HepG2 (cell line): ENCODE measurements around the gene CCT6A. TPM values are rescaled to one million over a fixed set of nuclear protein-coding genes. Genes with fewer than 3 reads are reported as not detected.
A peak's percentile ranks its signal among the peaks of the same experiment; 100 is the strongest.

ENCODE experiments used
- BRCA1 ChIP-seq: sonication (generic); formaldehyde crosslinking; IDR thresholded peaks from 2 replicates; pipeline ENCODE4 v1.4.0; 2020; ENCODE audit warnings: missing genetic modification reagents
- CENPX ChIP-seq: sonication (generic); formaldehyde crosslinking; IDR thresholded peaks from 2 replicates; pipeline ENCODE4 v1.9.0; 2021; ENCODE audit warnings: mild to moderate bottlenecking, missing genetic modification reagents, moderate library complexity
- CREM ChIP-seq, 2 experiments: sonication (generic) in 1 of 2; formaldehyde crosslinking in 1 of 2; IDR thresholded peaks; 2 replicates each; pipeline versions ENCODE4 v1.4.0 to v1.6.1; 2016 to 2020; ENCODE audit warnings: antibody characterized with exemption in 1 of 2, mild to moderate bottlenecking in 1 of 2, missing genetic modification reagents in 1 of 2
- FOXA1 ChIP-seq, 2 experiments: fragments of 450-650 bp in 1 of 2; sonication (generic) in 1 of 2; formaldehyde crosslinking in 1 of 2; IDR thresholded peaks; 2 replicates each; pipeline versions ENCODE4 v1.4.0 to v1.6.1; 2016 to 2020; ENCODE audit warnings: missing genetic modification reagents in 1 of 2
- HMGXB3 ChIP-seq: sonication (generic); formaldehyde crosslinking; IDR thresholded peaks from 2 replicates; pipeline ENCODE4 v1.4.0; 2020; ENCODE audit warnings: missing genetic modification reagents, borderline replicate concordance
- HOXD1 ChIP-seq: sonication (generic); formaldehyde crosslinking; IDR thresholded peaks from 2 replicates; pipeline ENCODE4 v1.5.0; 2020; ENCODE audit warnings: missing genetic modification reagents
- POLR2AphosphoS2 ChIP-seq: IDR thresholded peaks from 2 replicates; pipeline ENCODE4 v1.6.1; 2011; ENCODE audit warnings: low read depth, low read length, improper control_type of control experiment
- SNAPC2 ChIP-seq: sonication (generic); formaldehyde crosslinking; IDR thresholded peaks from 2 replicates; pipeline ENCODE4 v1.8.1; 2022; ENCODE audit warnings: mild to moderate bottlenecking, missing genetic modification reagents
- SRY ChIP-seq: sonication (generic); formaldehyde crosslinking; IDR thresholded peaks from 2 replicates; pipeline ENCODE4 v1.8.0; 2022; ENCODE audit warnings: mild to moderate bottlenecking, missing genetic modification reagents
- ZFP36L1 ChIP-seq: sonication (generic); formaldehyde crosslinking; IDR thresholded peaks from 2 replicates; pipeline ENCODE4 v1.8.0; 2022; ENCODE audit warnings: mild to moderate bottlenecking, missing genetic modification reagents, moderate library complexity
- ZNF264 ChIP-seq: sonication (generic); formaldehyde crosslinking; IDR thresholded peaks from 2 replicates; pipeline ENCODE4 v1.4.0; 2020; ENCODE audit warnings: missing genetic modification reagents
- ZNF343 ChIP-seq: sonication (generic); formaldehyde crosslinking; IDR thresholded peaks from 2 replicates; pipeline ENCODE4 v1.4.0; 2020; ENCODE audit warnings: mild to moderate bottlenecking, missing genetic modification reagents
- ZNF430 ChIP-seq: sonication (generic); formaldehyde crosslinking; IDR thresholded peaks from 2 replicates; pipeline ENCODE4 v1.9.0; 2021; ENCODE audit warnings: mild to moderate bottlenecking, missing genetic modification reagents
- ZNF562 ChIP-seq: sonication (generic); formaldehyde crosslinking; IDR thresholded peaks from 2 replicates; pipeline ENCODE4 v1.8.0; 2022; ENCODE audit warnings: missing genetic modification reagents, borderline replicate concordance
- ZNF570 ChIP-seq: sonication (generic); formaldehyde crosslinking; IDR thresholded peaks from 2 replicates; pipeline ENCODE4 v1.4.0; 2020; ENCODE audit warnings: mild to moderate bottlenecking, missing genetic modification reagents, borderline replicate concordance
- ZNF577 ChIP-seq: sonication (generic); formaldehyde crosslinking; IDR thresholded peaks from 2 replicates; pipeline ENCODE4 v1.4.0; 2020; ENCODE audit warnings: mild to moderate bottlenecking, low read depth, missing genetic modification reagents, borderline replicate concordance
- polyA plus RNA-seq, 8 experiments: library from polyadenylated mRNA; depleted of rRNA in 3 of 8; stranded (reverse) in 7 of 8; unstranded in 1 of 8; fragments of >200 nt; fragmentation: Illumina TruSeq in 4 of 8; extraction: Trizol in 4 of 8; gene quantifications; 2 replicates each; pipeline versions ENCODE4 v1.2.1 to v1.2.3, GENCODE V29; 2011 to 2016; ENCODE audit warnings: low read depth in 4 of 8, missing spikeins in 1 of 8, mixed read lengths in 1 of 8; ENCODE audit not compliant: insufficient read depth in 1 of 8
- total RNA-seq, 5 experiments: library from RNA; depleted of rRNA; stranded (reverse); fragments of >200 nt; fragmentation: Illumina TruSeq; extraction: Trizol; gene quantifications; 2 replicates each; pipeline ENCODE4 v1.2.3, GENCODE V29; 2016; ENCODE audit warnings: low read depth in 1 of 5
- TF ChIP-seq, protein P1 (sequence below): sonication (generic); formaldehyde crosslinking; IDR thresholded peaks from 2 replicates; pipeline ENCODE4 v1.5.0; 2020; ENCODE audit warnings: mild to moderate bottlenecking, missing genetic modification reagents, moderate library complexity
- TF ChIP-seq, protein P2 (sequence below): sonication (generic); formaldehyde crosslinking; IDR thresholded peaks from 2 replicates; pipeline ENCODE4 v1.4.0; 2020; ENCODE audit warnings: mild to moderate bottlenecking, low read depth, missing genetic modification reagents
- TF ChIP-seq, protein P3 (sequence below): sonication (generic); formaldehyde crosslinking; conservative IDR thresholded peaks from 2 replicates; pipeline ENCODE4 v1.5.0; 2020; ENCODE audit warnings: missing genetic modification reagents

CCT6A gene
- total and polyA plus RNA-seq, 2 of the 13 experiments (the other 11 are each of a cell fraction or from before 2014, with no cell fraction given), result 219 to 292 TPM

DNA sequence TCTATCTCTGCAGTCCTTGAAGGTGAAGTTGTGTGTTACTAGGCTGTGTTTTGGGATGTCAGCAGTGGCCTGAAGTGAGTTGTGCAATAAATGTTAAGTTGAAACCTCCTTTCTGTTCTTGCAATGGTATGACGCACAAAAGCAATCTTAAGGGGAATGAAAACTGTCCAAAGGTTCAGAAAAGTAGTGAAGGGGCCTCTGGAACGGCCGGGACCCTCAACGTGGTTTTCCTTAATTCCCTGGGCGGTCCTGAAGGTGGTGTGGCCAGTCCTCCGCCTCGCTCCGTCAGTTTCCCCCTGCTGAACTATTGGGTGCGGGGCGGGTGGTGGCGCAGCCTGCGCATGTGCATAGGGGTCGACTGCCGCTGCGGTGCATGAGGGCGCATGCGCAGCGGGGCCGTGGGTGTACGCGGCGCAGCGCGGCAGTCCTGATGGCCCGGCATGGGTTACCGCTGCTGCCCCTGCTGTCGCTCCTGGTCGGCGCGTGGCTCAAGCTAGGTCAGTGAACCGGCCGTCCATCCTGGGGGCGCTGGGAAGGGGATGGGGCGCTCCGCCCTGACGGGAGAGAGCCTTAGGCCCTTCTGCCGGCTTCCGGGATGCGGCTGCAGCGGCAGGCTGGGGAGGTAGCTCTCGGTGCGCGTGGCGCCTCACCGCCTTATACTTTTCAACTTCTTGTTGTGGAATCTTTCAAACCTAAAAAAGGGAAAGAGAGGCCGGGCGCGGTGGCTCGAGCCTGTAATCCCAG is 12.5 kb downstream of the CCT6A start, which contains the start of gene SUMF2 (continued):
- TF ChIP-seq HMGXB3 (CRISPR knock-in tag) (no peak; the same call in 1 of the 2 replicates), CENPX (CRISPR knock-in tag) (no peak), SRY (CRISPR knock-in tag) (peak; percentile 64; the same call in 1 of the 2 replicates), ZNF577 (CRISPR knock-in tag) (no peak), SNAPC2 (0 out of 2 replicates have a peak, but pooled peaks have one; percentile 66), ZFP36L1 (CRISPR knock-in tag) (no peak), BRCA1 (CRISPR knock-in tag) (peak; percentile 88; the same call in 1 of the 2 replicates), HOXD1 (peak; percentile 35; the same call in 1 of the 2 replicates), POLR2AphosphoS2 (0 out of 2 replicates have a peak, but pooled peaks have one; percentile 56), CREM (IDR thresholded peaks at IDR 0.05) (no peak), CREM (CRISPR knock-in tag; IDR thresholded peaks at IDR 0.05) (no peak), ZNF430 (CRISPR knock-in tag) (no peak), ZNF562 (no peak), ZNF343 (CRISPR knock-in tag) (no peak), ZNF570 (CRISPR knock-in tag) (no peak), FOXA1 (IDR thresholded peaks at IDR 0.05) (no peak), FOXA1 (CRISPR knock-in tag; IDR thresholded peaks at IDR 0.05) (0 out of 2 replicates have a peak, but pooled peaks have one; percentile 30), ZNF264 (peak; percentile 39; the same call in 1 of the 2 replicates)
- TF ChIP-seq, protein P1, sequence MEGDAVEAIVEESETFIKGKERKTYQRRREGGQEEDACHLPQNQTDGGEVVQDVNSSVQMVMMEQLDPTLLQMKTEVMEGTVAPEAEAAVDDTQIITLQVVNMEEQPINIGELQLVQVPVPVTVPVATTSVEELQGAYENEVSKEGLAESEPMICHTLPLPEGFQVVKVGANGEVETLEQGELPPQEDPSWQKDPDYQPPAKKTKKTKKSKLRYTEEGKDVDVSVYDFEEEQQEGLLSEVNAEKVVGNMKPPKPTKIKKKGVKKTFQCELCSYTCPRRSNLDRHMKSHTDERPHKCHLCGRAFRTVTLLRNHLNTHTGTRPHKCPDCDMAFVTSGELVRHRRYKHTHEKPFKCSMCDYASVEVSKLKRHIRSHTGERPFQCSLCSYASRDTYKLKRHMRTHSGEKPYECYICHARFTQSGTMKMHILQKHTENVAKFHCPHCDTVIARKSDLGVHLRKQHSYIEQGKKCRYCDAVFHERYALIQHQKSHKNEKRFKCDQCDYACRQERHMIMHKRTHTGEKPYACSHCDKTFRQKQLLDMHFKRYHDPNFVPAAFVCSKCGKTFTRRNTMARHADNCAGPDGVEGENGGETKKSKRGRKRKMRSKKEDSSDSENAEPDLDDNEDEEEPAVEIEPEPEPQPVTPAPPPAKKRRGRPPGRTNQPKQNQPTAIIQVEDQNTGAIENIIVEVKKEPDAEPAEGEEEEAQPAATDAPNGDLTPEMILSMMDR (CRISPR knock-in tag), result peak; percentile 63
- TF ChIP-seq, protein P2, sequence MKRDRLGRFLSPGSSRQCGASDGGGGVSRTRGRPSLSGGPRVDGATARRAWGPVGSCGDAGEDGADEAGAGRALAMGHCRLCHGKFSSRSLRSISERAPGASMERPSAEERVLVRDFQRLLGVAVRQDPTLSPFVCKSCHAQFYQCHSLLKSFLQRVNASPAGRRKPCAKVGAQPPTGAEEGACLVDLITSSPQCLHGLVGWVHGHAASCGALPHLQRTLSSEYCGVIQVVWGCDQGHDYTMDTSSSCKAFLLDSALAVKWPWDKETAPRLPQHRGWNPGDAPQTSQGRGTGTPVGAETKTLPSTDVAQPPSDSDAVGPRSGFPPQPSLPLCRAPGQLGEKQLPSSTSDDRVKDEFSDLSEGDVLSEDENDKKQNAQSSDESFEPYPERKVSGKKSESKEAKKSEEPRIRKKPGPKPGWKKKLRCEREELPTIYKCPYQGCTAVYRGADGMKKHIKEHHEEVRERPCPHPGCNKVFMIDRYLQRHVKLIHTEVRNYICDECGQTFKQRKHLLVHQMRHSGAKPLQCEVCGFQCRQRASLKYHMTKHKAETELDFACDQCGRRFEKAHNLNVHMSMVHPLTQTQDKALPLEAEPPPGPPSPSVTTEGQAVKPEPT (CRISPR knock-in tag), result no peak
- TF ChIP-seq, protein P3, sequence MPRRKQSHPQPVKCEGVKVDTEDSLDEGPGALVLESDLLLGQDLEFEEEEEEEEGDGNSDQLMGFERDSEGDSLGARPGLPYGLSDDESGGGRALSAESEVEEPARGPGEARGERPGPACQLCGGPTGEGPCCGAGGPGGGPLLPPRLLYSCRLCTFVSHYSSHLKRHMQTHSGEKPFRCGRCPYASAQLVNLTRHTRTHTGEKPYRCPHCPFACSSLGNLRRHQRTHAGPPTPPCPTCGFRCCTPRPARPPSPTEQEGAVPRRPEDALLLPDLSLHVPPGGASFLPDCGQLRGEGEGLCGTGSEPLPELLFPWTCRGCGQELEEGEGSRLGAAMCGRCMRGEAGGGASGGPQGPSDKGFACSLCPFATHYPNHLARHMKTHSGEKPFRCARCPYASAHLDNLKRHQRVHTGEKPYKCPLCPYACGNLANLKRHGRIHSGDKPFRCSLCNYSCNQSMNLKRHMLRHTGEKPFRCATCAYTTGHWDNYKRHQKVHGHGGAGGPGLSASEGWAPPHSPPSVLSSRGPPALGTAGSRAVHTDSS, result peak; percentile 57; the same call in 1 of the 2 replicates
